WTC11 (cell line): Measurements from ENCODE around the gene PPP5C. TPM values are rescaled to one million over a fixed set of nuclear protein-coding genes. Genes with fewer than 3 reads are reported as not detected.
A peak's percentile ranks its signal among the peaks of the same experiment; 100 is the strongest.

Experiments used
- AFF4 ChIP-seq: sonication (generic); formaldehyde crosslinking; IDR thresholded peaks from 2 replicates; pipeline ENCODE4 v1.8.1; 2023; ENCODE audit warnings: mild to moderate bottlenecking, missing genetic modification reagents, borderline replicate concordance
- ARID4B ChIP-seq: sonication (generic); formaldehyde crosslinking; IDR thresholded peaks from 2 replicates; pipeline ENCODE4 v1.8.0; 2023; ENCODE audit warnings: missing genetic modification reagents, mild to moderate bottlenecking, borderline replicate concordance
- ELF4 ChIP-seq: sonication (generic); formaldehyde crosslinking; IDR thresholded peaks from 2 replicates; pipeline ENCODE4 v1.8.1; 2022; ENCODE audit warnings: low read depth, mild to moderate bottlenecking, moderate library complexity, missing genetic modification reagents
- FOXK1 ChIP-seq: sonication (generic); formaldehyde crosslinking; IDR thresholded peaks from 2 replicates; pipeline ENCODE4 v1.8.0; 2022; ENCODE audit warnings: mild to moderate bottlenecking, moderate library complexity, missing genetic modification reagents
- IRF2 ChIP-seq: sonication (generic); formaldehyde crosslinking; IDR thresholded peaks from 2 replicates; pipeline ENCODE4 v1.8.0; 2022; ENCODE audit warnings: low read depth, missing genetic modification reagents, borderline replicate concordance
- JAZF1 ChIP-seq: fragments of 250-450 bp; sonication (Bioruptor Pico); IDR thresholded peaks from 2 replicates; pipeline ENCODE4 v1.9.0; 2021; ENCODE audit warnings: moderate library complexity, mild to moderate bottlenecking, inconsistent platforms
- MLX ChIP-seq: sonication (generic); formaldehyde crosslinking; IDR thresholded peaks from 2 replicates; pipeline ENCODE4 v1.8.1; 2023; ENCODE audit warnings: mild to moderate bottlenecking, missing genetic modification reagents, moderate library complexity
- MYBL2 ChIP-seq: sonication (generic); formaldehyde crosslinking; IDR thresholded peaks from 2 replicates; pipeline ENCODE4 v1.8.1; 2023; ENCODE audit warnings: mild to moderate bottlenecking, moderate library complexity, missing genetic modification reagents
- RELA ChIP-seq: sonication (generic); formaldehyde crosslinking; IDR thresholded peaks from 2 replicates; pipeline ENCODE4 v1.8.1; 2022; ENCODE audit warnings: missing genetic modification reagents, mild to moderate bottlenecking, borderline replicate concordance
- SMAD4 ChIP-seq: sonication (generic); formaldehyde crosslinking; IDR thresholded peaks from 2 replicates; pipeline ENCODE4 v1.8.0; 2022; ENCODE audit warnings: mild to moderate bottlenecking, missing genetic modification reagents
- TEAD4 ChIP-seq: sonication (generic); formaldehyde crosslinking; IDR thresholded peaks from 2 replicates; pipeline ENCODE4 v1.8.0; 2022; ENCODE audit warnings: mild to moderate bottlenecking, missing genetic modification reagents
- USF2 ChIP-seq: sonication (generic); formaldehyde crosslinking; IDR thresholded peaks from 2 replicates; pipeline ENCODE4 v1.8.1; 2023; ENCODE audit warnings: mild to moderate bottlenecking, missing genetic modification reagents, moderate library complexity
- ZNF138 ChIP-seq: sonication (generic); formaldehyde crosslinking; conservative IDR thresholded peaks from 2 replicates; pipeline ENCODE4 v1.8.1; 2022; ENCODE audit warnings: mild to moderate bottlenecking, moderate library complexity, missing genetic modification reagents
- ZNF263 ChIP-seq: sonication (generic); formaldehyde crosslinking; IDR thresholded peaks from 2 replicates; pipeline ENCODE4 v1.8.1; 2022; ENCODE audit warnings: low read depth, mild to moderate bottlenecking, moderate library complexity, missing genetic modification reagents
- ZNF317 ChIP-seq: sonication (generic); formaldehyde crosslinking; IDR thresholded peaks from 2 replicates; pipeline ENCODE4 v1.8.1; 2023; ENCODE audit warnings: low read depth, mild to moderate bottlenecking, moderate library complexity, missing genetic modification reagents, borderline replicate concordance
- ZNF396 ChIP-seq: fragments of 250-450 bp; sonication (Bioruptor Pico); IDR thresholded peaks from 2 replicates; pipeline ENCODE4 v1.8.0; 2021; ENCODE audit warnings: mild to moderate bottlenecking, moderate library complexity, borderline replicate concordance
- ZSCAN18 ChIP-seq: fragments of 250-450 bp; sonication (Bioruptor Pico); IDR thresholded peaks from 2 replicates; pipeline ENCODE4 v2.1.2; 2022; ENCODE audit warnings: mild to moderate bottlenecking, moderate library complexity
- total RNA-seq: library from RNA; stranded (reverse); gene quantifications from 3 replicates; pipeline ENCODE4 v1.2.3, GENCODE V29; 2021
- TF ChIP-seq, protein P1 (sequence below): fragments of 250-450 bp; sonication (Bioruptor Pico); conservative IDR thresholded peaks from 2 replicates; pipeline ENCODE4 v1.9.0; 2021; ENCODE audit warnings: mild to moderate bottlenecking
- TF ChIP-seq, protein P2 (sequence below): sonication (generic); formaldehyde crosslinking; IDR thresholded peaks from 2 replicates; pipeline ENCODE4 v1.8.0; 2022; ENCODE audit warnings: mild to moderate bottlenecking, missing genetic modification reagents
- TF ChIP-seq, protein P3 (sequence below): fragments of 200-600 bp; IDR thresholded peaks from 2 replicates; pipeline ENCODE4 v1.8.0; 2022; ENCODE audit warnings: antibody characterized with exemption
- TF ChIP-seq, protein P4 (sequence below): sonication (generic); formaldehyde crosslinking; IDR thresholded peaks from 2 replicates; pipeline ENCODE4 v1.8.1; 2022; ENCODE audit warnings: mild to moderate bottlenecking, moderate library complexity, missing genetic modification reagents

PPP5C gene
- total RNA-seq, 1 experiment from 2014 or later = 107 TPM

DNA sequence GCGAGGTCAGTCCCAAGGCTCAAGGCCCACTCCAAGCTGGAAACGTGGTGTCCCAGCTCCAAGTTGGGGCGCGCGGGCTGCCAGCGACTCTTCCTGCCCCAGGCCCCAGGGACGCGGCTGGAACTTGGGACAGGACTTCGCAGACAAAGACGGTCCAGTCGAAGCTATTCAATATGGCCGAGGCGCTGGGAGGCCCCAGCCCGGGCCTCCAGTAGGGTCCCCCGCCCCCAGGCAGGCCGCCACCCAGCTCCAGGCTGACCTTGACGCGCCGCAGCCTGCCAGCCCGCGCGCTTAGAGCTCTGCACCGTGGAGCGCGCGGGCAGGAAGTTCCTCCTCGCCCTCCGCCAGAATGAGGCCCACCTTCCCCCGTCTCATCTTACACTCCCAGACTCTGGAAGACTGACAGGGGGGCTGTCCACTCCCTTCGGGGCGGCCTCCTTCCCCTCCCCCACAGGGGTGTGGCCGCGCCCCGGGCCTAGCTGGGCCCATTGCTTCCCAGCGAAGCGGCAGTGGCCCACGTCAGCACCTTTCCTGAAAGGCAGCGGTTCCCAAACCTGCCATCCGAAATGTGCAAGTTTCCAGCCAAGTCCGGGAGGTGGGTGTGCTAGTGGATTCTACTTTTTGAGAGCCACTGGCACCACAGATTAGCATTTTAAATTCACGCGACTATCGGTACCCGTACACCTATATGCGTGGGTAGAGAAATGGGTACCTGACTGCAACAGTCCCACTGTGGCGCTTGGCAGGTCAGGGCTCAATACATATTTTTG, 66.6 kb downstream of the PPP5C start, which contains the start of gene CCDC8 (continued):
- TF ChIP-seq ZNF396 (CRISPR knock-in tag) (no peak), TEAD4 (CRISPR knock-in tag) (no peak), SMAD4 (CRISPR knock-in tag) (no peak), JAZF1 (CRISPR knock-in tag) (no peak), IRF2 (no peak), ZNF263 (CRISPR knock-in tag) (no peak), RELA (CRISPR knock-in tag) (no peak), ELF4 (CRISPR knock-in tag) (no peak), ZNF138 (CRISPR knock-in tag) (no peak), USF2 (CRISPR knock-in tag) (no peak; the same call in 1 of the 2 replicates), MLX (CRISPR knock-in tag) (no peak), ZSCAN18 (CRISPR knock-in tag) (no peak), AFF4 (no peak), FOXK1 (CRISPR knock-in tag) (0 out of 2 replicates have a peak, but pooled peaks have one; percentile 9), ZNF317 (CRISPR knock-in tag) (no peak), ARID4B (CRISPR knock-in tag) (peak; percentile 76; the same call in 1 of the 2 replicates), MYBL2 (peak; percentile 60; the same call in 1 of the 2 replicates)
- TF ChIP-seq, protein P1, sequence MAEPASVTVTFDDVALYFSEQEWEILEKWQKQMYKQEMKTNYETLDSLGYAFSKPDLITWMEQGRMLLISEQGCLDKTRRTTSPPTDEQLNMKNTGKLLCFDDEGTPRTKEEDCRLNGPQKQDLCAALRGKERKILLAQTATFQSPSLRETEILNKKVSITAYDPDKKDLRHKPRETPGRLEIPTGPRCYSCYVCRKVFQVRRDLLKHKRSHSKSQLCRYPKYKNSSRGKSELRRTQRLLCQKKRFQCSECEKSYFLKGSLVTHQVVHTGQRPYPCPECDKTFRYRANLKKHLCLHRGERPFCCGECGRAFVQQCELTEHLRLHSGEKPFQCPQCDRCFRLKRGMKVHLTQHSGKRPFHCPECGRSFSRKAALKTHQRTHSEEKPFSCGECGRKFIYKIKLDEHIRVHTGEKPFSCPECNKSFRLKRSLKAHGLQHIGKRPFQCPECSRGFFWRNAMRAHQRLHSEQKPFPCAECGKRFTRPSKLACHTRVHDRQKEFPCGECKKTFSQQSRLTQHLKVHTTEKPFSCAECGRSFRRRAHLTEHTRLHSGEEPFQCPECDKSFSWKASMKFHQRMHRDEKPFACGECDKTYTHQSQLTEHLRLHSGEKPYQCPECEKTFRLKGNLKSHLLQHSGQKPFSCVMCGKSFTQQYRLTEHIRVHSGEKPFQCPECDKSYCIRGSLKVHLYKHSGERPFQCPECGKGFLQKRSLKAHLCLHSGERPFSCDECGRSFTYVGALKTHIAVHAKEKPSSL (CRISPR knock-in tag) = no peak
- TF ChIP-seq, protein P2, sequence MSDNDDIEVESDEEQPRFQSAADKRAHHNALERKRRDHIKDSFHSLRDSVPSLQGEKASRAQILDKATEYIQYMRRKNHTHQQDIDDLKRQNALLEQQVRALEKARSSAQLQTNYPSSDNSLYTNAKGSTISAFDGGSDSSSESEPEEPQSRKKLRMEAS = peak; percentile 85
- TF ChIP-seq, protein P3, sequence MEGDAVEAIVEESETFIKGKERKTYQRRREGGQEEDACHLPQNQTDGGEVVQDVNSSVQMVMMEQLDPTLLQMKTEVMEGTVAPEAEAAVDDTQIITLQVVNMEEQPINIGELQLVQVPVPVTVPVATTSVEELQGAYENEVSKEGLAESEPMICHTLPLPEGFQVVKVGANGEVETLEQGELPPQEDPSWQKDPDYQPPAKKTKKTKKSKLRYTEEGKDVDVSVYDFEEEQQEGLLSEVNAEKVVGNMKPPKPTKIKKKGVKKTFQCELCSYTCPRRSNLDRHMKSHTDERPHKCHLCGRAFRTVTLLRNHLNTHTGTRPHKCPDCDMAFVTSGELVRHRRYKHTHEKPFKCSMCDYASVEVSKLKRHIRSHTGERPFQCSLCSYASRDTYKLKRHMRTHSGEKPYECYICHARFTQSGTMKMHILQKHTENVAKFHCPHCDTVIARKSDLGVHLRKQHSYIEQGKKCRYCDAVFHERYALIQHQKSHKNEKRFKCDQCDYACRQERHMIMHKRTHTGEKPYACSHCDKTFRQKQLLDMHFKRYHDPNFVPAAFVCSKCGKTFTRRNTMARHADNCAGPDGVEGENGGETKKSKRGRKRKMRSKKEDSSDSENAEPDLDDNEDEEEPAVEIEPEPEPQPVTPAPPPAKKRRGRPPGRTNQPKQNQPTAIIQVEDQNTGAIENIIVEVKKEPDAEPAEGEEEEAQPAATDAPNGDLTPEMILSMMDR = no peak
- TF ChIP-seq, protein P4, sequence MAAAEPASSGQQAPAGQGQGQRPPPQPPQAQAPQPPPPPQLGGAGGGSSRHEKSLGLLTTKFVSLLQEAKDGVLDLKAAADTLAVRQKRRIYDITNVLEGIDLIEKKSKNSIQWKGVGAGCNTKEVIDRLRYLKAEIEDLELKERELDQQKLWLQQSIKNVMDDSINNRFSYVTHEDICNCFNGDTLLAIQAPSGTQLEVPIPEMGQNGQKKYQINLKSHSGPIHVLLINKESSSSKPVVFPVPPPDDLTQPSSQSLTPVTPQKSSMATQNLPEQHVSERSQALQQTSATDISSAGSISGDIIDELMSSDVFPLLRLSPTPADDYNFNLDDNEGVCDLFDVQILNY (CRISPR knock-in tag) = no peak
